HG03097 (cell line): Measurements from ENCODE around the gene ASB10.

Experiments used
- ATAC-seq: cut with Tn5 transposase; IDR thresholded peaks from one replicate; pipeline ENCODE4 v1.9.1; 2021; ENCODE audit not compliant: unreplicated experiment, low FRiP score

Gene ASB10, protein sequence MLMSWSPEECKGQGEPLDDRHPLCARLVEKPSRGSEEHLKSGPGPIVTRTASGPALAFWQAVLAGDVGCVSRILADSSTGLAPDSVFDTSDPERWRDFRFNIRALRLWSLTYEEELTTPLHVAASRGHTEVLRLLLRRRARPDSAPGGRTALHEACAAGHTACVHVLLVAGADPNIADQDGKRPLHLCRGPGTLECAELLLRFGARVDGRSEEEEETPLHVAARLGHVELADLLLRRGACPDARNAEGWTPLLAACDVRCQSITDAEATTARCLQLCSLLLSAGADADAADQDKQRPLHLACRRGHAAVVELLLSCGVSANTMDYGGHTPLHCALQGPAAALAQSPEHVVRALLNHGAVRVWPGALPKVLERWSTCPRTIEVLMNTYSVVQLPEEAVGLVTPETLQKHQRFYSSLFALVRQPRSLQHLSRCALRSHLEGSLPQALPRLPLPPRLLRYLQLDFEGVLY

DNA sequence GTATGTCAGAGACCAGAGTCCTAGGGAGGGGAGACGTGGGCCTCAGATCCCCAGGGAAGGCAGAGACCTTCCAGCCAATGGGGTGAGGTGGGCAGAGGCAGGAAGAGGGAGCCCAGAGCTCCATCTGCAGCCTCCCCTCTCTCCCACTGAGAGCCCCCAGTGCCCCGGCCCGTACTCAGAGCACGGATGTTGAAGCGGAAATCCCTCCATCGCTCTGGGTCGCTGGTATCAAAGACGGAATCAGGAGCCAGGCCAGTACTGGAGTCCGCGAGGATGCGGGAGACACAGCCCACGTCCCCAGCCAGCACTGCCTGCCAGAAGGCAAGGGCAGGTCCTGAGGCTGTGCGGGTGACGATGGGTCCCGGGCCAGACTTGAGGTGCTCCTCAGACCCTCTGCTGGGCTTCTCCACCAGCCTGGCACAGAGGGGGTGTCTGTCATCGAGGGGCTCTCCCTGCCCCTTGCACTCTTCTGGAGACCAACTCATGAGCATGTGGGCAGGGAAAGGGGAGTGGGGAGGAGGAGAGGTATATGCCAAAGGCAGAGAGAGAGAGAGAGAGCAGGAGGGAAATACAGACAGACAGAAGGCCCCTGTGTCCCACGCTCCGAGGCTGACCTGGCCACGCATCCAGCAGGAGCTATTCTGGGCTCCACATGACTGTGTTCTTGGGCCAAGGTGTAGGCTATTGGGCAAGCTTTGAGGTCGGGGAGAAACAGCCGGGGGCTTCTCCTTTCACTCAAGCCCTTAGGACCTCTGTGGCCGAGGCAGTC, at the start of gene ASB10:
Gene ASB10 (minus strand): TSS at position 611 of the 769 bp plus-strand sequence. CDS start 120 bp downstream, at position 491.
- no peak for ATAC-seq

DNA sequence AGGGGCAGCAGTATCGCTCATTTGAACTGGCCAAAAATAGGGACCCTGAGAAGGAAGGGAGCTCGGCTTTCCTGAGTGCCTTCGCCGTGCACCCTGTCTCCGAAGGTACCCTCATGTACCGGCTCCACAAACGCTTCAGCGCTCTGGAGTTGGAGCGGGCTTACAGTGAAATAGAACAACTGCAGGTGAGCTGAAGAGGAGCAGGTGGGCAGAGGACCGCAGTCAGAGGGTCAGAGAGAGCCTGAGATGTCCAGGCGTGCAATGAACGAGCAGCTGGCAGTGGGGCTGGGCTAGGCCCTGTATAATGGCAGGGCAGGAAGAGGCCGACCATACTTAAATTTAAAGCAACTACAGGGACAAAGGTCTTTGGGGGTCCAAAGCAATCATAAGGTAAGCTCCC, 49.4 kb upstream of the ASB10 start:
- ATAC-seq: no peak

DNA sequence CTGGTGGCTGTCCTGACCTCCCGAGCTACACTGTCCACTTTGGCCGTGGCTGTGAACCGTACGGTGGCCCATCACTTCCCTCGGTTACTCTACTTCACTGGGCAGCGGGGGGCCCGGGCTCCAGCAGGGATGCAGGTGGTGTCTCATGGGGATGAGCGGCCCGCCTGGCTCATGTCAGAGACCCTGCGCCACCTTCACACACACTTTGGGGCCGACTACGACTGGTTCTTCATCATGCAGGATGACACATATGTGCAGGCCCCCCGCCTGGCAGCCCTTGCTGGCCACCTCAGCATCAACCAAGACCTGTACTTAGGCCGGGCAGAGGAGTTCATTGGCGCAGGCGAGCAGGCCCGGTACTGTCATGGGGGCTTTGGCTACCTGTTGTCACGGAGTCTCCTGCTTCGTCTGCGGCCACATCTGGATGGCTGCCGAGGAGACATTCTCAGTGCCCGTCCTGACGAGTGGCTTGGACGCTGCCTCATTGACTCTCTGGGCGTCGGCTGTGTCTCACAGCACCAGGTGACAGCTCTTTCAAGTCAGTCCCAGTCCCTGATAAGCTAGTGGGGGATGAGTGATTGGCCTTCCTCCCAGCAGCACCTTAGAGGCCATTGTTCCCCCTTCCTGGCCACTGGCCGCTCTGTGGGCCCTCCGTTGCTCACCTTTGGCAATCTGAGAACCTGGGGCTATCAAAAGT, 48.2 kb upstream of the ASB10 start:
- no peak for ATAC-seq

DNA sequence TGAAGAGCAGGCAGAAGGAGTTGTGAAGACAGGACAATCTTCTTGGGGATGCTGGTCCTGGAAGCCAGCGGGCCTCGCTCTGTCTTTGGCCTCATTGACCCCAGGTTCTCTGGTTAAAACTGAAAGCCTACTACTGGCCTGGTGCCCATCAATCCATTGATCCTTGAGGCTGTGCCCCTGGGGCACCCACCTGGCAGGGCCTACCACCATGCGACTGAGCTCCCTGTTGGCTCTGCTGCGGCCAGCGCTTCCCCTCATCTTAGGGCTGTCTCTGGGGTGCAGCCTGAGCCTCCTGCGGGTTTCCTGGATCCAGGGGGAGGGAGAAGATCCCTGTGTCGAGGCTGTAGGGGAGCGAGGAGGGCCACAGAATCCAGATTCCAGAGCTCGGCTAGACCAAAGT, 46.8 kb upstream of the ASB10 start:
- ATAC-seq: no peak

DNA sequence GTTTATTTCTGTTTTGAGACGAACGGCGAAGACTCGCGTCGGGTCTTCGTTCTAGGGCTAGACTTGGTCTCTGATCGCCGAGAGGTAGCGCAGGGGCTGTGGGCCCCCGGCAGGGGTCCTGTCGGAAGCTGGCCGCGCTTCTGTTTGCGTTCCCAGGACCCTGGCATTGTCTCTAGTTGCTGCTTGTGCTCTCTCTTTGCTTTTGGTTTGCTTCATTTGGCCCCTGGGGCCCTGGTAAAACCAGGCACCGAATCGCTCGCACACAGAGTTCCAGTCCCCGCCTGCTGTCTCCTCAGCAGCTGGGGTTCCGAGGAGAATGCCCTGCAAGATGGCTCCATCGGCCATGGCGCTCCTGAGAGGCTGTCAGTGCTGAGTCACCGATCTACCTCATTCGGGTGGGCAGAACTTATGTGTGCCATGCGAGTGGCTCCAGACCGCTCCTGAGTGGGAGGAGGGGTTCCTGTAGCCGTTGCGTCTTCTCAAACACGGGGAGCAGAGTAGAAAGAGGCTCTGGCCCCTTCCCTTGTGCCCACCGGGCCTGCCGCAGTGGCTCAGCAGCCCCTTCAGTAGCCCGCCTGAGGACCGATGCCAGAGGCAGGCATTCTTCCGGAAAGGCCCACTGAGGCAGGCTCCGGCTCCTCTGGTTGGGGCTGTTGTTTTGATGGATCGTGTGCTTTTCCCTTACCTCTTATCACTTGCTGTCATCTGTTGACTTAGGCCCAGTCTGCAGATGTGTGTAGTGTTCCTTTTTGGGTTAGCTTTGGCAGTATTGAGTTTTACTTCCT, 46.1 kb upstream of the ASB10 start:
- no peak for ATAC-seq

DNA sequence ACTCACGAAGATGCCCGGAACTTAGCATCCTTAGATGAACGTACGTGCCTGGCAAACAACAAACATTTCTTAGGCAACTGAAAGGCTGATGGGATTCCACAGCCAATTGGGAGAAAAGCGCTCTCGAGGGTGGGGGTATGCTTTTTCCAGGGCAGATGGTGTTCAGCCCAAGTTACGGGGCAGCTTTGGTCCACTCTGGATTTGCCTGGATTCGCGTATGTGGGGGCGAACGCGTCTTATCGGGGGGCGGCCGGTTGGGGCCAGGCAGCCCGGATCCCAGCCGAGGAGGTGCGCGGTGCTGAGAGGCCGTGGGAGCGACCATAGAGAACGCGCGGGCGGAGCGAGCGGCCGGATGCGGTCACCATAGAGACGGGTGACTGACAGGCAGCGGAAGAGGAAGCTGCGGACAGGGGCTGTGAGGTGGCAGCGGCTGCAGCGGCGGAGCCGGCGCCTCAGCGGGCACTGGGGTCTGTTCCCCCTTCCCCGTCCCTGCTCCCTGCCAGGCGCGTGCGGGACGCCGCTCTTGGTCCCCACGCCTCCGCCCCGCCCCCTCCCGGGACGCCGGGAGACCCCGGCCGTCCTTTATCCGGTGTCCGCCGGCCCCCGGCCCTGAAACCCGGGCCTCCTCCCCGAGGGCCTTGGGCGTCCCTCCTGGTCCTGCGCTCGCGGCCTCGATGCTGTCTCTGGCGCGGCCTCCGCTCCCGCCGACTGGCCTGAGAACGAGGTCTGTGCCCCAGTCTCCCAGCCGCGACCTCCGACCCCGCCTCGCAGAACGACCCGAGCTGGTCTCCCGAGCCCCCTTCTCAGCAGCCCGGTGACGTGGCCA, 45.3 kb upstream of the ASB10 start, which contains the start of gene CHPF2:
Gene CHPF2 (plus strand): TSS at position 393 of the 826 bp plus-strand sequence. CDS start 1,529 bp downstream, outside the sequence.
- peak; percentile 89 for ATAC-seq

DNA sequence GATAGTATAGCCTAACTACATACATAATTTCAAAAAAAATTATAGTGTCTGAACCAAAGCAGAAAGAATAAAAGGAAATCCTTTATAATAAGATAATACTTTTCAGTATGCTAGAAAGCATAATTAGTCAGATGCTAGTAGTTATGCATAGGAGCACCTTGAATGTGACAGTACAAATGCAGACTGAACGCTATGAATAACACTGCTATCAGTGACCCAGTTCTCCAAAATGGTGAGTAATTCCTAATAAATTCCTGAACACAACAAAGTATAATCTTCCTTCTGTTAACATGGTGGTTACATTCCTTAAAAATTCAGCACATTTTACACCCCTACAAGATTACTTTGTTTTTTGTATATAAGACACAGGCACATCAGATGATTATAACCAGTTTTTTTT, 44.0 kb upstream of the ASB10 start:
- no peak for ATAC-seq

DNA sequence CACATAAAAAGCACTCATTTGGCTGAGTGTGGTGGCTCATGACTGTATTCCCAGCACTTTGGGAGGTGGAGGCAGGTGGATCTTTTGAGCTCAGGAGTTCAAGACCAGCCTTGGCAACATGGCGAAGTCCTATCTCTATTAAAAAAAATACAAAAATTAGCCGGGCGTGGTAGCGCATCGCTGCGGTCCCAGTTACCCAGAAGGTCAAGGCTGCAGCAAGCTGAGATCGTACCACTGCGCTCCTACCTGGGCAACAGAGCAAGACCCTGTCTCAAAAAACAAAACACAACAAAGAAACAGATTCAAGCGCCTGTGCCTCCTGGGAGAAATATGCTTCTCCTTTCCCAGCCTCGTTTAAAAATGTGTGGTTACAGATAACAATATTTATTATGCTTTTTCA, 42.2 kb upstream of the ASB10 start:
- ATAC-seq: no peak

DNA sequence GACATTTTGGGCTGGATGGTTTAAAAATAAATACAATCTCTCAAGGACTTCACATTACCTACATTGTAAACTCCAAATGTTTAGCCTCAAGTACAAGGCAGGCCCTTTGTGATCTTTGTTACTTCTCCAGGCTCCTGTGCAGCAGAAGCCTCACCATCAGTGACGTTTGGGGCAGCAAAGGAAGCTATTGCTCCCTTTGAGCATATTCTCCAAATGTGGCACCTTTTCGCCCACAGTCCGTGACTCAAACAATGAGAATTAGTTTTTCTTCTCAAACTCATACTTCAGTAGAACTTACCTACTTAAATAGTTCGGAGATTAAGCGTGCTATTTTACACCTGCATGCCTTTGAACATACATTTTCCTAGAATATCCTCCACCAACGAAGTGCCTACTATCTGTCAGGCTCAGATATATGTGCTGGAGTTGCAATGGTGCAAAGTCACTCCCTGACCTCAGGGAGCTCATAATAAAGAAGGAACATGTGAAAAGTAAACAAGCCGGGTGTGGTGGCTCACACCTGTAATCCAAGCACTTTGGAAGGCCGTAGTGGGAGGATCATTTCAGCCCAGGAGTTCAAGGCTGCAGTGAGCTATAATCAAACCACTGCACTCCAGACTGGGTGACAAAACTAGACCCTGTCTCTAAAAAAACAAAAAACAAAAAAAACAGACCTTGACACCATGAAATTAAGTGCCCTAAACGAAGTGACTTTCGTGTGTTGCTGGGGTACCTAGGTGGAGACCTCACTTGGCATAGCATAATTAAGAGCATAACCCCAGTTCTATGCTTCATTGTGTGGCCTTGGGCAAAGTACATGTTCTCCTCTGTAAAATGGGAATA, 41.2 kb upstream of the ASB10 start:
- ATAC-seq: no peak

DNA sequence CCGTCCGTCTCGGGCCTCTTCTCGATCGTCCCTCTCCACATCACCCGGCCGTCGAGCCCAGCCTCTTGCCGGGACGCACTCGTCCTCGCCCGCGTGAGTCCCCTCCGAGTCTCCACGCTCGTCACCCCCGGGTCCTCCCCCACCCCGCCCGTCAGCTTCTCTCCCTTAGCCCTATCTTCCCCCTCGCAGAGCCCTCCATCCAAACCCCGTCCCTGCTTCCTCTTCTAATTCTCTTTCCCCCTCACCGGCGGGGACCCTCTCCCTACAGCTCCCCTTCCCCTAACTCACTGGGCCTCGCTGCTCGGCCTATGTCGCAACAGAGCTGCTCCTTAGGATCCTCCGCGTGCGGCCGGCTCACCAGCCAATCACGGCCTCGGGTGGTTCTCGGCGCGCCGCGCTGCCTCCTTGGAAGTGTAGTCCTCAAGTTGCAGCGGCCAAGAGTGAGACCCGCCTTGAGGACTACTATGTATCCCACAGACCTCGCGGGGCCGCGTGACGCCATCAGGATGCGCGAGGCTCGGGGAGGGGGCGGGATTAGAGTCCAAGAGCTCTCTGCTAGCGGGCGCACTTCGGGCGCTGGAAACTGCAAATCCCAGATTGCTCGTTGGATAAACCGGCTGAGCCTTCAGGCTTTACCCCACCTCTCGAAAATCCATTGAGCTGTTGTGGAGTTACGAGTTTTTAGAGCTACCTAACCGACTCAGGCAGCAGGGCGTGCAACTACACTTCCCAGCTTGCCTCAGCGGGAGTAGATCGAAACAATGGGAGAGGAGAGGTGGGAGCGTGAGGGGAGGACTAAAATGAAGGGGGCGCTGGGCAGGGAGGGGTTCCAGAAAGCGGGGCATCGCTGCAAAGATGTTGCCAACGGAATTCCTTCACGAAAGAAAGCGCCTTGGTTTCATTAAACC, 40.1 kb upstream of the ASB10 start, which contains the start of gene ABCF2:
Gene ABCF2 (minus strand): TSS at position 331 of the 908 bp plus-strand sequence. CDS start 747 bp downstream, outside the sequence.
- peak; percentile 94 for ATAC-seq

DNA sequence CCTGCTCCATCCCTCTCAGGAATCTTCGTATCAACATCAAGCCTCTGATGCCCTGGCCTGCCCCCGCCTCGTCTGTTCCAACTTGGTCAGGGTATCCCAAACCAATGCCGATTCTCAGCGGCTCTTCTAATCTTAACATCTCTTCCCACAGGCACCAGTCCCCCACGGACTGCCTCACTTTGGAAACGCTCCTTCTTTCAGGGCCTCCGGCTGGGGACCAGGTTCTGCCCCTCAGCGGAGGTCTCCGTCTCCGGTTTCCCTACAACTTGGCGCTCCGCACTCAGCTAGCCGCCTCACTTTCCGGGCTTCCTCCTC, 39.5 kb upstream of the ASB10 start:
- ATAC-seq: no peak

DNA sequence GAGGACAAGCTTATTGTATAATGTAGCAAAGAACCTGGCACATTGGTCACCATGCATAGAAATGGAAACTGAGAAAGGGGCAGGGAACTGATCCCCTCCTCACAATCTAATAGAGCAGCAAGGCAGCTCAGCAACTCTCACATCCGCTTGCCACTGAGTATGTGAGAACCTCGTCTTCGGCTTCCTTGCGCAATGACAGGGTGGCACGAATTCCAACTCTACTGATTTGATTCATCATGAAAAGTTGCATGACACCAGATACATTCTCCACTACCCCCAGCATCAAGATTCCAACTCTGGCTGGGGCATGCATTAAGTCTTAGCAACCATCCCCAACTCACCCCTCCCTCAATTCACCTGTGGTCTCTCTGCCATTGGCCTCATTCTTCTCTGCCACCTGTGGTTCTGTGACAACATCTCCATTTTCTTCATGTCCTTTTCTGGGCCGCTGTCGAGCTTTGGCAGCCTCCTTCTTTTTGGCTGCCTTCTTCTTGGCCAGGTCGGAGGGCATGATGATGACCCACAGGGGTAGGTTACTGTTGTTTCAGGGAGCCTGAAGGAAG, 39.0 kb upstream of the ASB10 start:
- no peak for ATAC-seq

DNA sequence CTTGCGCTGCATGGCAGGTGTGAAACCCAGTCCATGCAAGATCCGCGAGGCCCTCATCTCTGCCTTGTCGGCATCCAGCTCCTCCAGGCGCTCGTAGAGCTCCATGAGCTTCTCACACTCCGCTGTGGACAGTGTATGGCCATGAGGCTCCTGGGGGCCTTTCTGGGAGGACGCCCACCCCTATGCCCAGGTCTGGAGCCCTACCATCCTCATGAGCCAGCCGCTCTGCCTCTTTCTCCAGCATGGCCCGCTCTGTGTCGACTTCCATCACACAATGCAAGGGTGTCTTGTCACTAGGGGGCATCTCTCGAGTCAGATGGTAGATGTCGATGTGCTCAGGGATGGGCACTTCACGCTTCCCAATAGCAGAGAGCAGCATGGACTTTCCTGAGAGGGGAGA, 36.7 kb upstream of the ASB10 start:
- no peak for ATAC-seq

DNA sequence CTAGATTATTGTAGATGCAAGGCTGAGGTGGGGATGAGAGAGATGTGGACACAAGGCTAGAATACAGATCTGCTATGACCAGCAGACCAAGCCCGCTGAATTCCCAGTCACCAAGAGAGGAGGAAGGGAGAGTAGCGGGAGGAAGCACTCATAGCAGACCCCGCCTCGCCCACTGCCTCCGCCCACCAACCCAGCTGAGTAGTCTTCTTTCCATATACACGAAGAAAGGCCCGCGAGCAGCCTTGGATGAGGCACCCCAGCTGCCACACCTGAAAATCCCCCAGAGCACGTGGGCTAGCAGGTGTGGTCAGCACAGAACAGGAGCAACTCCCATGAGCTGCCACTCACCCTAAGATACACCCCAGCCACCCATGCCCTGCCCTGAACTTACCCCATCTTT, 31.1 kb upstream of the ASB10 start:
- no peak for ATAC-seq

DNA sequence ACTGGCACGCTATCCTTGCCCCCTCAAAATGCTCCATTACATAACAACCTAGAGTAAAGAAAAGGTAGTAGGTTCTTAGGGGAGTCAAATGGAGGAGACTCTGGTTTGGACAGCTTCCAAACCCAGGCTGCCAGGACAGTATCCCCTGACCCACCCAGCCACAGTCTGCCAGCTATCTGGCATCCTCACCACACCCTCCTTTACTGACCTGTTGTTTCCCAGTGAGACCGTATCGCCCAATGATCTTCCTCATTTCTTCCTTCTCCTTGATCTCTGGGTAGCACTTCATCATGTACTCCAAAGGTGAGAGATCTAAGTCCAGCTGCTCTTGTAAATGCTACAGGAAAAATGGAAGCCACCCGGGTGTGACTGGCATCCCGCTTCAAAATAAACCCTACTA, 28.3 kb upstream of the ASB10 start:
- ATAC-seq: no peak

DNA sequence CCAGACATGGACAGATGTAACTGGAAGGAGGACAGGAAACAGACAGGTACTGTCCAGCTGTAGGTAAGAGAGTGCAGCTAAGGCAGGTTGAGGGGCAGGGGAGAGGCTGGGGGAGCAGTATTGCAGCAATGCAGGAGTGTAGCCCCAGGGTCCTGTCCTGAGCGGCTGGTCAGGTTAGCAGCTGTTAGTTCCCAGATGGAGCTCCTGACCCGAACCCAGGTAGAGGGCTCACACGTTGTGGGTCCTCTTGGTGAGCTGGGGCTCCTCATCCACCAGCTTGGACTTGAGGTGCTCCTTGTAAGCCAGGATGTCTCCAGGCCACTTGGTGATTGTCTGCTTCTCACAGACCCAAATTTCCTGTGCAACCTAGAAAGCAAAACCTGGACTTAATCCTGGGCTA, 26.8 kb upstream of the ASB10 start:
- ATAC-seq: no peak

DNA sequence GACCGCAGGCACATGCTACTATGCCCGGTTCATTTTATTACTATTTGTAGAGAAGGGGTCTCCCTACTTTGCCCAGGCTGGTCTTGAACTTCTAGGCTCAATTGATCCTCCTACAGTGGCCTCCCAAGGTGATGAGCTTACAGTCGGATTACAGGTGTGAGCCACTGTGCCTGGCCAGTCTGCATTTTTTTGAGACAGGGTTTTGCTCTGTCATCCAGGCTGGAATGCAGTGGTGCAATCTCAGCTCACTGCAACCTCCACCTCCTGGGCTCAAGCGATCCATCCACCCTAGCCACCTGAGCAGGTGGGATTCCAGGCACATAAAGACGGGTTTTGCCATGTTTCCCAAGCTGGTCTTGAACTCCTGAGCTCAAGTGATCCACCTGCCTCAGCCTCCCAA, 25.6 kb upstream of the ASB10 start:
- ATAC-seq: no peak
